HG03025 (cell line): ENCODE results near the gene GPR33.

Source experiments
- ATAC-seq: cut with Tn5 transposase; IDR thresholded peaks from one replicate; pipeline ENCODE4 v1.9.1; 2021; ENCODE audit warnings: mild to moderate bottlenecking, moderate library complexity; ENCODE audit not compliant: unreplicated experiment, low FRiP score

GPR33 gene

GRCh38 chr14:31487886-31488285 lies at the start of gene GPR33:
TSS of gene GPR33 (minus strand) at chr14:31488039. CDS start at chr14:31483965, 4,074 bp downstream.
- ATAC-seq: no peak

- ATAC-seq: no peak
Observed at GRCh38 chr14:31536201-31536960, 48.5 kb upstream of the GPR33 start.

- no peak for ATAC-seq
Observed at GRCh38 chr14:31530136-31530535, 42.3 kb upstream of the GPR33 start.

- ATAC-seq: no peak
Observed at GRCh38 chr14:31529053-31529452, 41.2 kb upstream of the GPR33 start.

GRCh38 chr14:31527546-31527945 lies 39.7 kb upstream of the GPR33 start:
- no peak for ATAC-seq

- ATAC-seq: no peak
Observed at GRCh38 chr14:31527087-31527486, 39.2 kb upstream of the GPR33 start.

GRCh38 chr14:31510855-31511254 lies 23.0 kb upstream of the GPR33 start:
- ATAC-seq: no peak

GRCh38 chr14:31510222-31510621 lies 22.4 kb upstream of the GPR33 start:
- ATAC-seq: no peak

GRCh38 chr14:31508135-31508534 lies 20.3 kb upstream of the GPR33 start:
- ATAC-seq: no peak

- ATAC-seq: no peak
Observed at GRCh38 chr14:31505411-31505810, 17.6 kb upstream of the GPR33 start.

- ATAC-seq: no peak
Observed at GRCh38 chr14:31501870-31502269, 14.0 kb upstream of the GPR33 start.

GRCh38 chr14:31492759-31493498 lies 5.1 kb upstream of the GPR33 start:
- no peak for ATAC-seq

- no peak for ATAC-seq
Observed at GRCh38 chr14:31489691-31490090, 1.9 kb upstream of the GPR33 start.

GRCh38 chr14:31486764-31487163 lies 1.1 kb downstream of the GPR33 start:
- ATAC-seq: no peak

GRCh38 chr14:31484754-31485153 lies 3.1 kb downstream of the GPR33 start:
- ATAC-seq: no peak

- ATAC-seq: no peak
Observed at GRCh38 chr14:31480156-31480555, 7.7 kb downstream of the GPR33 start.

- no peak for ATAC-seq
Observed at GRCh38 chr14:31479027-31479426, 8.8 kb downstream of the GPR33 start.

- ATAC-seq: no peak
Observed at GRCh38 chr14:31477248-31477647, 10.6 kb downstream of the GPR33 start.

- ATAC-seq: no peak
Observed at GRCh38 chr14:31476131-31476866, 11.5 kb downstream of the GPR33 start.

- no peak for ATAC-seq
Observed at GRCh38 chr14:31466554-31466953, 21.3 kb downstream of the GPR33 start.

- ATAC-seq: no peak
Observed at GRCh38 chr14:31465111-31465510, 22.7 kb downstream of the GPR33 start.
